Esophagus muscularis mucosa (tissue), 4 donors: ENCODE results near the gene RBM15. TPM values are rescaled to one million over a fixed set of nuclear protein-coding genes. Genes with fewer than 3 reads are reported as not detected.

Experiments
- DNase-seq: peaks from one replicate; pipeline ENCODE4 v3.0.0-alpha.2; 2017; ENCODE audit errors: extremely low spot score
- H3K27ac ChIP-seq, 4 donors: fragments of 200-600 bp; sonication (generic); replicated peaks in 1 of 4; 1 replicate in 3 of 4; 2 replicates in 1 of 4; pipeline ENCODE4 v1.5.1; 2016 to 2019; ENCODE audit warnings: mild to moderate bottlenecking in 1 of 4
- H3K27me3 ChIP-seq, 4 donors: fragments of 200-600 bp; sonication (generic); one replicate each; pipeline versions ENCODE4 v1.5.1 to v1.6.0; 2016 to 2019
- H3K36me3 ChIP-seq, 4 donors: fragments of 200-600 bp; sonication (generic); one replicate each; pipeline ENCODE4 v1.5.1; 2016 to 2019
- H3K4me1 ChIP-seq, 4 donors: fragments of 200-600 bp; sonication (generic); one replicate each; pipeline ENCODE4 v1.5.1; 2016 to 2019
- H3K4me3 ChIP-seq, 4 donors: fragments of 200-600 bp; sonication (generic); 1 replicate in 2 of 4; 2 replicates in 2 of 4; pipeline ENCODE4 v1.5.1; 2016 to 2019; ENCODE audit warnings: mild to moderate bottlenecking in 4 of 4, moderate library complexity in 1 of 4
- H3K9me3 ChIP-seq, 4 donors: fragments of 200-600 bp; sonication (generic); 1 replicate in 3 of 4; 2 replicates in 1 of 4; pipeline ENCODE4 v1.5.1; 2016 to 2019
- EP300 ChIP-seq: sonication (generic); formaldehyde crosslinking; IDR thresholded peaks from one replicate; pipeline ENCODE4 v1.6.1; 2017; ENCODE audit warnings: antibody characterized with exemption
- POLR2A ChIP-seq: fragments of 450-650 bp; IDR thresholded peaks from one replicate; pipeline ENCODE4 v1.6.1; 2017; ENCODE audit warnings: antibody characterized with exemption, moderate library complexity, mild to moderate bottlenecking, low read depth
- POLR2AphosphoS5 ChIP-seq, 2 donors: sonication (generic); formaldehyde crosslinking; IDR thresholded peaks; one replicate each; pipeline ENCODE4 v1.6.1; 2017; ENCODE audit warnings: antibody characterized with exemption in 2 of 2
- WGBS: methylation state at CpG from one replicate; pipeline ENCODE4 v1.1.5; 2018; 5-methylcytosine and 5-hydroxymethylcytosine counted together
- intact Hi-C: fragments of 100-400 bp; cut with DNase I; formaldehyde crosslinking; loops from one replicate; pipeline ENCODE4 v1.15.1; 2023
- total RNA-seq, 4 donors: library from RNA; depleted of rRNA; stranded (reverse); fragments of >200 nt; gene quantifications; one replicate each; pipeline versions ENCODE4 v1.1.0 to v1.2.1, GENCODE V29; 2016
- TF ChIP-seq, protein P1 (sequence below), 3 experiments: fragments of 200-600 bp in 2 of 3; fragments of 450-650 bp in 1 of 3; sonication (generic) in 2 of 3; IDR thresholded peaks; one replicate each; pipeline ENCODE4 v1.5.1; 2017 to 2019; ENCODE audit warnings: antibody characterized with exemption in 3 of 3, mild to moderate bottlenecking in 2 of 3, moderate library complexity in 1 of 3

RBM15 gene
- total RNA-seq, 4 donors from 2014 or later: 20.6 to 26.6 (median 24.2) TPM

DNA sequence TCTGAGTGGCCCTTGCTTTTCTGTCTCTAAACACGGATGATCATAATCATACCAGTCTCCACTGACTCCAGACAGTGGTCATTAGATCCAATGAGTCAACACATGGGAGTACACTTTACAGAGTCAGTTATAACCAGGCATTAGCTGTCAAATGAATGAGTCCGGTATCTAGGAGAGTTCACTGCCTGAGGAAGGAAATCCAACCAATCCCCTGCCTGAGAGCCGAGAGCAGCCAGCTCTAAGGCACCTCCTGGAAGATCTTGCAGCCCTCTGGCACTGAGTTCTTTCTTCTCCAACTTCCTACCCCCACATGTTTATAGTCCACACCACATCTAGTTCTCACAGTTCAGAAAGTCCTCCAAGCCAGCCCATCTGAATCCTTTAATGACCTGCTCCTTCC is 29.4 kb upstream of the RBM15 start:
- Histone ChIP-seq H3K36me3 (no peaks in the 10 kb centered on the region), H3K4me1 (peaks cover 7 to 15% (median 10%) of the 10 kb centered on the region in 4 donors), H3K4me3 (no peak overlapping the region), H3K9me3 (no peaks in the 10 kb centered on the region), H3K27ac (no peak overlapping the region), H3K27me3 (no peaks in the 10 kb centered on the region)
- 86% methylated on average over 3 of the region's 3 CpGs for WGBS
- no peak for DNase-seq
- TF ChIP-seq EP300 (no peak), POLR2AphosphoS5 (IDR thresholded peaks at IDR 0.05) (no peak), POLR2A (no peak)
- TF ChIP-seq, protein P1, sequence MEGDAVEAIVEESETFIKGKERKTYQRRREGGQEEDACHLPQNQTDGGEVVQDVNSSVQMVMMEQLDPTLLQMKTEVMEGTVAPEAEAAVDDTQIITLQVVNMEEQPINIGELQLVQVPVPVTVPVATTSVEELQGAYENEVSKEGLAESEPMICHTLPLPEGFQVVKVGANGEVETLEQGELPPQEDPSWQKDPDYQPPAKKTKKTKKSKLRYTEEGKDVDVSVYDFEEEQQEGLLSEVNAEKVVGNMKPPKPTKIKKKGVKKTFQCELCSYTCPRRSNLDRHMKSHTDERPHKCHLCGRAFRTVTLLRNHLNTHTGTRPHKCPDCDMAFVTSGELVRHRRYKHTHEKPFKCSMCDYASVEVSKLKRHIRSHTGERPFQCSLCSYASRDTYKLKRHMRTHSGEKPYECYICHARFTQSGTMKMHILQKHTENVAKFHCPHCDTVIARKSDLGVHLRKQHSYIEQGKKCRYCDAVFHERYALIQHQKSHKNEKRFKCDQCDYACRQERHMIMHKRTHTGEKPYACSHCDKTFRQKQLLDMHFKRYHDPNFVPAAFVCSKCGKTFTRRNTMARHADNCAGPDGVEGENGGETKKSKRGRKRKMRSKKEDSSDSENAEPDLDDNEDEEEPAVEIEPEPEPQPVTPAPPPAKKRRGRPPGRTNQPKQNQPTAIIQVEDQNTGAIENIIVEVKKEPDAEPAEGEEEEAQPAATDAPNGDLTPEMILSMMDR (IDR thresholded peaks at IDR 0.05): no peak
- intact Hi-C loops: loop anchor here (10.0 kb wide), 1 partner anchor 185 kb away; no protein-coding TSS in a partner anchor

DNA sequence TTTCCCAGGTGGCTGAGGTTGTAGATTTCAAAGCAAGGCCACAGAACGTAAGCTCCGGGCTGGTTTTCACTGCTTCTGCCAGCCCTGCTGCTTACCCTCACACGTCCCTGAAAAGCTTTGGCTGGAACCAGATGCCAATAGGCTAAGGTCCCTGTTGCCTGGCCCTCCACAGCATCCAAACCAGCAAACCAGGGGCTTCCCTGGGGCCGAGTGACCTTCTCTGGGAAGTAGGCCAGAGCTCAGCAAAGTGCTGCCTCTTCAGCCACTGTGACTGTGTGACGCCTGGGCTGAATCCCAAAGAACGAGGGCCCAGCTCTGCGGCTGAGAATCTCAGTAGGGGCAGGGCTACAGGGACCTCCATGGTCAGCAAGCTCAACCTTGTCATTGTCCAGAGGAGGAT is 28.9 kb upstream of the RBM15 start:
- no peaks in the 10 kb centered on the region for H3K9me3 ChIP-seq

DNA sequence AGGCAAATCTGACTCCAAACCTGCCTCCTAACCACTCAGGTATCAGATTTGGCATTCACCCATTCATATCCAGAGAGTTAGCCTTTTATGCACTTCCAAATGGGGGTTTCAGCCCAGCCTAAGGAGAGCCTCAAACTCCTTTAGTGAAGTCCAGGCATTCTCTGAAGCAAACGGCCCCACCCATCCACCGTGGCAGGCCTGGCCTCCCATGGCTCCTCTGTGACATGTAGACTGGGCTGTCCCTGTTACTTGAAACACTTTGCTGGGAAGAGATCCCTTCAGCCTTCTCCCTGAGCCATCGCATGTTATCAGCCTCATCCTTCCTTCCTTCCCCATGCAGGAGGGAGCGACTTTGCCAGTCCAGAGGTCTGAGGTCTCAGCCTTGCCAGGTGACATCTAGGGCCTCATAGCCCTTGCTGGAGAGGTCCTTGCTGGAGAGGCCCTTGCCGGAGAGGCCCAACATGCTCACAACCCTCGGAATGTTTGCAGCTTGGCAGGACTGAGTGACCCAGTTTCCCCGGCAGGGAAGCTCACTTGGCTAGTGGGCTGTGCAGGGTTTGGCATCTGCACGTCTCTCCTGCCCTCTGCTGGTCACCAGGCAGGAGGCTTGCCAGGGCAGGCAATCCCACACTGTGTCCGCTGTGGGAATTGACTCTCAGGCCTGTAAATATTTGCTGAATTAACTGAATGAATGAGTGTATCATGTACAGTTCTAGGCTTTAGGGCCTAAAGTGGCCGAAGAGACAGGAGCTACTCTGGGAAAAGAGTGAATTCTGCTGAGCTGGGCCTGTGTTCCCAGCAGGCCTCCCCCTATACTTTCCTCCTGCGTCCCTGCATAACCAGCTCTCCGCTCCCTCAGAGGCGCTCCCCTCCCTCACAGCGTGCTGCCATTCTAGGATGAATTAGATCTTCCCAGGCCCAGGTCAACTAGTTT is 26.7 kb upstream of the RBM15 start:
- TF ChIP-seq POLR2A (no peak), POLR2AphosphoS5 (IDR thresholded peaks at IDR 0.05) (peak in 1 of 2 donors; percentile 51)
- TF ChIP-seq, protein P1 (IDR thresholded peaks at IDR 0.05): peak; percentile 90 to 93 (median 90)
- intact Hi-C loops: loop anchor here (1.0 to 10.0 kb wide), 2 partner anchors 109 to 182 kb away; no protein-coding TSS in a partner anchor

More for the DNA sequence above, 28.9 kb upstream of the RBM15 start:
- Histone ChIP-seq H3K27ac (no peak overlapping the region), H3K27me3 (no peaks in the 10 kb centered on the region), H3K4me3 (no peak overlapping the region), H3K36me3 (no peaks in the 10 kb centered on the region), H3K4me1 (peaks cover 7 to 15% (median 10%) of the 10 kb centered on the region in 4 donors)
- intact Hi-C loops: loop anchor here (10.0 kb wide), 1 partner anchor 185 kb away; no protein-coding TSS in a partner anchor
- DNase-seq: no peak
- TF ChIP-seq EP300: no peak
- no peak for TF ChIP-seq POLR2A
- no peak for TF ChIP-seq POLR2AphosphoS5 (IDR thresholded peaks at IDR 0.05)
- TF ChIP-seq, protein P1 (IDR thresholded peaks at IDR 0.05): no peak
- 69% methylated on average over 4 of the region's 7 CpGs for WGBS

DNA sequence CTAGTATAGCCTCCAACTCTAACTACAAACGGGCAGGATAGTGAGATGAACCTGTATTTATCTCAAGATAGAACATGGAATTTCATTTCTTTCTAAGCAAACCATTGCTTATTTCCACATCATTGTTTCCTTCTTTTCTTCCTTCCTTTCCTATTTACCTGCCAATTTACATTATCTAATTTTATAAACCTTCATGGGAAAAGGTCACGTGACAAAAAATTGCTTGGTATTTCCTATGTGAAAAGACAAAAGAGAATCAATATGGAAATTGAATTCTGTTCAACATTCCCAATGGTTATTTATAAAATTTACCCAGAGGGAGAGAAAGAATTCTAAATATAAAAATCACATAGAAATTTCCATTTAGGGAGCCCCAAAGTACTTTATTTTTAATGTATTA is 22.4 kb upstream of the RBM15 start:
- intact Hi-C loops: loop anchor here (10.0 kb wide), 1 partner anchor 178 kb away; no protein-coding TSS in a partner anchor
- DNase-seq: no peak
- Histone ChIP-seq H3K27me3 (no peaks in the 10 kb centered on the region), H3K4me1 (peaks cover 7 to 10% (median 9%) of the 10 kb centered on the region in 4 donors), H3K4me3 (no peak overlapping the region), H3K27ac (no peak overlapping the region), H3K36me3 (no peaks in the 10 kb centered on the region), H3K9me3 (no peaks in the 10 kb centered on the region)
- WGBS: 79% methylated on average over 2 of the region's 2 CpGs
- TF ChIP-seq, protein P1 (IDR thresholded peaks at IDR 0.05): no peak
- TF ChIP-seq POLR2A: no peak
- TF ChIP-seq POLR2AphosphoS5 (IDR thresholded peaks at IDR 0.05): no peak
- TF ChIP-seq EP300: no peak

More for the DNA sequence above, 26.7 kb upstream of the RBM15 start:
- Histone ChIP-seq H3K9me3 (no peaks in the 10 kb centered on the region), H3K27ac (no peak overlapping the region), H3K4me1 (peaks cover 7 to 15% (median 10%) of the 10 kb centered on the region in 4 donors), H3K36me3 (no peaks in the 10 kb centered on the region), H3K4me3 (no peak overlapping the region), H3K27me3 (no peaks in the 10 kb centered on the region)
- DNase-seq: no peak
- WGBS: 36% methylated on average over 10 of the region's 14 CpGs
